Neural crest cell (in vitro differentiated cells): Measurements from ENCODE around the gene TTC23. TPM values are rescaled to one million over a fixed set of nuclear protein-coding genes. Genes with fewer than 3 reads are reported as not detected.
A peak's percentile ranks its signal among the peaks of the same experiment; 100 is the strongest.

Source experiments
- DNase-seq: peaks from one replicate; pipeline ENCODE4 v3.0.0; 2021; ENCODE audit warnings: low read depth, mixed read lengths, low spot score
- H3K27ac Mint-ChIP-seq: one replicate; pipeline ENCODE4 v1.8.0; 2021; ENCODE audit warnings: mild to moderate bottlenecking, mixed read lengths; ENCODE audit not compliant: unreplicated experiment
- H3K27me3 Mint-ChIP-seq: 2 replicates; pipeline ENCODE4 v1.8.0; 2021; ENCODE audit warnings: low read depth, mild to moderate bottlenecking, mixed read lengths
- H3K36me3 Mint-ChIP-seq: 2 replicates; pipeline ENCODE4 v1.8.0; 2021; ENCODE audit warnings: low read depth, mild to moderate bottlenecking, mixed read lengths
- H3K4me1 Mint-ChIP-seq: 2 replicates; pipeline ENCODE4 v1.8.0; 2021; ENCODE audit warnings: mixed read lengths
- H3K4me3 Mint-ChIP-seq: one replicate; pipeline ENCODE4 v1.8.0; 2021; ENCODE audit warnings: mild to moderate bottlenecking, mixed read lengths
- H3K9me3 Mint-ChIP-seq: 2 replicates; pipeline ENCODE4 v1.8.0; 2021; ENCODE audit warnings: mixed read lengths
- total RNA-seq: library from RNA; stranded (reverse); gene quantifications from 2 replicates; pipeline ENCODE4 v1.2.1, GENCODE V29; 2021
- TF ChIP-seq, protein P1 (sequence below): fragments of 200-600 bp; sonication (generic); conservative IDR thresholded peaks from 2 replicates; pipeline ENCODE4 v1.5.0; 2021; ENCODE audit warnings: antibody characterized with exemption, mild to moderate bottlenecking

TTC23 gene
- total RNA-seq, 1 donor from 2014 or later, result 25.7 TPM

DNA sequence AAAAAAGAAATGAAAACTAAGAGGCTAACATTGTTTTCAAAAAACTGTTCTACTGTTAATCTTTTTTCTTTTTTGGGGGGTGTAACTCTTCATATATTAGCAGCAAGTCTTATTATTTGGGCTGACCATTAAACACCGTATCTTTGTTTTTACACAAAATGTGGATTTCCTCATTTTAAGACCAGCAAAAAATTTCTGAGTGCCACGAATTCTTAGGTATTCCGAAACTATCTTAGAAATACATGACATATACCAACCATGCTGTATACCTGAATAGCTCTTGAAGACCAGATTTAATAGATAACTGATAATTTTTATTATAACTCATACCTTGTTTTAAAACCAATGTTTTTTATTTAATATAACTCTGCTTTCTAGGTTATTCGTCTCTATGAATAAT is 620 bp upstream of the TTC23 start:
- no peak overlapping the region for H3K27ac Mint-ChIP-seq
- H3K36me3 Mint-ChIP-seq, result no peaks in the 10 kb centered on the region
- TF ChIP-seq, protein P1, sequence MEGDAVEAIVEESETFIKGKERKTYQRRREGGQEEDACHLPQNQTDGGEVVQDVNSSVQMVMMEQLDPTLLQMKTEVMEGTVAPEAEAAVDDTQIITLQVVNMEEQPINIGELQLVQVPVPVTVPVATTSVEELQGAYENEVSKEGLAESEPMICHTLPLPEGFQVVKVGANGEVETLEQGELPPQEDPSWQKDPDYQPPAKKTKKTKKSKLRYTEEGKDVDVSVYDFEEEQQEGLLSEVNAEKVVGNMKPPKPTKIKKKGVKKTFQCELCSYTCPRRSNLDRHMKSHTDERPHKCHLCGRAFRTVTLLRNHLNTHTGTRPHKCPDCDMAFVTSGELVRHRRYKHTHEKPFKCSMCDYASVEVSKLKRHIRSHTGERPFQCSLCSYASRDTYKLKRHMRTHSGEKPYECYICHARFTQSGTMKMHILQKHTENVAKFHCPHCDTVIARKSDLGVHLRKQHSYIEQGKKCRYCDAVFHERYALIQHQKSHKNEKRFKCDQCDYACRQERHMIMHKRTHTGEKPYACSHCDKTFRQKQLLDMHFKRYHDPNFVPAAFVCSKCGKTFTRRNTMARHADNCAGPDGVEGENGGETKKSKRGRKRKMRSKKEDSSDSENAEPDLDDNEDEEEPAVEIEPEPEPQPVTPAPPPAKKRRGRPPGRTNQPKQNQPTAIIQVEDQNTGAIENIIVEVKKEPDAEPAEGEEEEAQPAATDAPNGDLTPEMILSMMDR, result no peak
- no peaks in the 10 kb centered on the region for H3K27me3 Mint-ChIP-seq
- no peak for DNase-seq
- H3K9me3 Mint-ChIP-seq, result no peaks in the 10 kb centered on the region
- peaks cover 31% of the 10 kb centered on the region for H3K4me1 Mint-ChIP-seq
- H3K4me3 Mint-ChIP-seq, result no peak overlapping the region

DNA sequence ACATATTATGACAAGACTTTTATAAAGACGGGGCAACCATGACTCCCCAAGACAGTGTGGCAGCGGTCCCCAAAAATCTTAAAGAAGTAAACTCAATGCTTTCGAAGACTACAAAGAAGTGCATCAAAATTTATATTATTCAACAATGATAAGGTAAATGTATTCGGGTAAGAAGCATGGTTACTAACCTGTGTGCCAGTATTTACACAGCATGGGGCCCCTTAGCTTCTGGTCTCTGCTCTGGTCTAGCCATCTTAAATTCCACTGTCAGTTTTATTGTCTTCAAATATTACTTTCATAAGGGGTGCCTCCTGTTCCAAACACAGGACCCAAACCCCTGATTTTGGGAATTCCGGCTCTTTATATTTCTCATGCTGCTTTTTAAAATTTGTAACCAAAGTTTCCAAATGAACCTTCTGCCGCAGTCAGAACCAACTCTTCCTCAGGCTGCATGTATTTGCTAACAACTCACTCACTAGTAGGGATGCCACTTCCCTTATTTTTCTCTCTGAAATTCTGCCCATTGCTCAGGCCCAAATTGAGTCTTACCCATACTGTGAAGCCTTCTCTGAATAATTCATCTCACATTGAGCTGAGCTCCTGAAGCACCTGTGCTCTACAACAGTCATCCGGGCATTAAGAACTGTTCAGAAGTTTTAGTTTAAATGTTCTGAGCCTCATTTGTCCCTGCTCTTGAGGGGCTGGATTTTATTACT is 1.2 kb downstream of the TTC23 start:
- no peaks in the 10 kb centered on the region for H3K36me3 Mint-ChIP-seq
- no peak for DNase-seq
- H3K4me3 Mint-ChIP-seq, result no peak overlapping the region
- no peaks in the 10 kb centered on the region for H3K27me3 Mint-ChIP-seq
- H3K4me1 Mint-ChIP-seq, result peaks cover 30% of the 10 kb centered on the region
- TF ChIP-seq, protein P1, result no peak
- no peaks in the 10 kb centered on the region for H3K9me3 Mint-ChIP-seq
- no peak overlapping the region for H3K27ac Mint-ChIP-seq

DNA sequence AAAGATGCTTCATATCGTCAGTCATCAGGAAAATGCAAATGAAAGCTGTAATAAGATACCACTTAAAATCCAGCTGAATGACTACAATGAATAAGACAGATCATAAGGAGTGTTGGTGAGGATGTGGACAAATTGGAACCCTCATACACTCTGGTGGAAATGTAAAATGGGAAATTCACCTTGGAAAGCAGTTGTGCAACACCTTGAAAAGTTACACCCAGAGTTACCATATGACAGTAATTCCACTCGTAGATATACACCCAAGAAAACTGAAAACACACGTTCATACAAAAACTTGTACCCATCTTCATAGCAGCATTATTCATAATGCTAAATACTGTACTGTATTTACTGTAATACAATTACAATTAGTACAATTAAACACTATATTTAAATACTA is 2.3 kb downstream of the TTC23 start:
- no peak for DNase-seq
- H3K27me3 Mint-ChIP-seq, result no peaks in the 10 kb centered on the region
- peaks cover 32% of the 10 kb centered on the region for H3K4me1 Mint-ChIP-seq
- no peaks in the 10 kb centered on the region for H3K36me3 Mint-ChIP-seq
- no peak overlapping the region for H3K27ac Mint-ChIP-seq
- no peaks in the 10 kb centered on the region for H3K9me3 Mint-ChIP-seq
- TF ChIP-seq, protein P1, result no peak
- H3K4me3 Mint-ChIP-seq, result peak overlapping the region; percentile 47

DNA sequence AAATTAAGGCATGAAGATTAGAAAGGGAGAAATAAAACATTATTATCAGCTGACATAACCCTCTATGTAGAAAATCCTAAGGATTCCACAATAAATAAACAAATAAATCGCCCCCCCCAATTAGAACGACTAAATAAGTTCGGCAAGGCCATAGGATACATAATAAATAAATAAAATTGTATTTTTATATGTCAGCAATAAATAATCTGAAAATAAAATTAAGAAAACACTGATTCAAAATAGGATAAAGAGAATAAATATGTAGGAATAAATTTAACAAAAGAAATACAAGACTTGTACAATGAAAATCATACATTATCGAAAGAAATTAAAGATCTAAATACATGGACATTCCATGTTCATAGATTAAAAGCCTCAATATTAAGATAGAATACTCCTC is 5.1 kb downstream of the TTC23 start:
- TF ChIP-seq, protein P1, result no peak
- Mint-ChIP-seq H3K27ac (no peak overlapping the region), H3K9me3 (no peaks in the 10 kb centered on the region), H3K4me1 (peaks cover 25% of the 10 kb centered on the region), H3K4me3 (peak overlapping the region; percentile 11), H3K27me3 (no peaks in the 10 kb centered on the region), H3K36me3 (no peaks in the 10 kb centered on the region)
- no peak for DNase-seq

GRCh38 chr15:99241752-99242151 is 7.6 kb downstream of the TTC23 start:
- Mint-ChIP-seq H3K27ac (no peak overlapping the region), H3K9me3 (no peaks in the 10 kb centered on the region), H3K27me3 (no peaks in the 10 kb centered on the region), H3K4me1 (peaks cover 19% of the 10 kb centered on the region), H3K4me3 (no peak overlapping the region), H3K36me3 (peaks cover 4% of the 10 kb centered on the region)
- TF ChIP-seq, protein P1, result no peak
- no peak for DNase-seq
